Endothelial cell of umbilical vein (primary cell): ENCODE measurements around the gene CST3.

Source experiments
- CTCF ChIP-seq, 2 donors: IDR thresholded peaks; 1 replicate in 1 of 2; 2 replicates in 1 of 2; pipeline ENCODE4 v1.5.1; 2011; ENCODE audit warnings: low read length in 2 of 2, mild to moderate bottlenecking in 2 of 2, moderate library complexity in 2 of 2, control low read depth in 1 of 2, inconsistent platforms in 1 of 2, low read depth in 1 of 2; ENCODE audit not compliant: insufficient read depth in 1 of 2; ENCODE audit errors: extremely low read depth in 1 of 2
- EZH2 ChIP-seq: IDR thresholded peaks from 2 replicates; pipeline ENCODE4 v1.6.1; 2012; ENCODE audit warnings: borderline replicate concordance, low read depth, mild to moderate bottlenecking, moderate library complexity, low read length, inconsistent platforms; ENCODE audit not compliant: severe bottlenecking
- MYC ChIP-seq: IDR thresholded peaks from one replicate; pipeline ENCODE4 v1.6.1; 2011; ENCODE audit warnings: mild to moderate bottlenecking, low read depth, low read length
- POLR2A ChIP-seq: IDR thresholded peaks from 2 replicates; pipeline ENCODE4 v1.6.1; 2012; ENCODE audit warnings: low read depth, mild to moderate bottlenecking, control low read depth, low read length
- TF ChIP-seq, protein P1 (sequence below): IDR thresholded peaks from 2 replicates; pipeline ENCODE4 v1.6.1; 2011; ENCODE audit not compliant: insufficient read depth, insufficient read length

DNA sequence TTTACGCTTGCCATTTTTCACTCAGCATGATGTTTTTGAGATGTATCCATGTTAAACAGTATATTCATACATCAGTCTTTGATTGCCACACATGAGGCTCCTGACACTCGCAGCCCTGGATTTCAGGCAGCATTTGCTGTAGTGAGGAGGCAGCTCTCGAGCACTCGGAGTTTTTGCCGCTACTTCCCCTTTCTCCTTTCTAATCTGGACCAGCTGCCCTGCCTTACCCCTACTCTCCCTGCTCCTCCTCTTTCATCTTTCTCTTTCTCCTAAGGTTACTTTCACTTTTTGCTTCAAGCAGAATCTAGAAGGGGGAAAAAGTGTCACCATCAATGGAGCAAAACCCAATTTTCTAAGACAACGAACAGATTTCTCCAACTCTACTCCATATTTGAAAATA is 5.9 kb upstream of the CST3 start:
- TF ChIP-seq CTCF (IDR thresholded peaks at IDR 0.05; ENCODE audit: extremely low read depth in 1 of 2, insufficient read depth in 1 of 2, low read depth in 1 of 2, low read length in 2 of 2) = no peak
- no peak for TF ChIP-seq POLR2A
- no peak for TF ChIP-seq MYC
- TF ChIP-seq, protein P1, sequence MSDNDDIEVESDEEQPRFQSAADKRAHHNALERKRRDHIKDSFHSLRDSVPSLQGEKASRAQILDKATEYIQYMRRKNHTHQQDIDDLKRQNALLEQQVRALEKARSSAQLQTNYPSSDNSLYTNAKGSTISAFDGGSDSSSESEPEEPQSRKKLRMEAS = no peak
- no peak for TF ChIP-seq EZH2
